ENCODE results near the gene DKK1.

DKK1 gene, protein sequence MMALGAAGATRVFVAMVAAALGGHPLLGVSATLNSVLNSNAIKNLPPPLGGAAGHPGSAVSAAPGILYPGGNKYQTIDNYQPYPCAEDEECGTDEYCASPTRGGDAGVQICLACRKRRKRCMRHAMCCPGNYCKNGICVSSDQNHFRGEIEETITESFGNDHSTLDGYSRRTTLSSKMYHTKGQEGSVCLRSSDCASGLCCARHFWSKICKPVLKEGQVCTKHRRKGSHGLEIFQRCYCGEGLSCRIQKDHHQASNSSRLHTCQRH

DNA sequence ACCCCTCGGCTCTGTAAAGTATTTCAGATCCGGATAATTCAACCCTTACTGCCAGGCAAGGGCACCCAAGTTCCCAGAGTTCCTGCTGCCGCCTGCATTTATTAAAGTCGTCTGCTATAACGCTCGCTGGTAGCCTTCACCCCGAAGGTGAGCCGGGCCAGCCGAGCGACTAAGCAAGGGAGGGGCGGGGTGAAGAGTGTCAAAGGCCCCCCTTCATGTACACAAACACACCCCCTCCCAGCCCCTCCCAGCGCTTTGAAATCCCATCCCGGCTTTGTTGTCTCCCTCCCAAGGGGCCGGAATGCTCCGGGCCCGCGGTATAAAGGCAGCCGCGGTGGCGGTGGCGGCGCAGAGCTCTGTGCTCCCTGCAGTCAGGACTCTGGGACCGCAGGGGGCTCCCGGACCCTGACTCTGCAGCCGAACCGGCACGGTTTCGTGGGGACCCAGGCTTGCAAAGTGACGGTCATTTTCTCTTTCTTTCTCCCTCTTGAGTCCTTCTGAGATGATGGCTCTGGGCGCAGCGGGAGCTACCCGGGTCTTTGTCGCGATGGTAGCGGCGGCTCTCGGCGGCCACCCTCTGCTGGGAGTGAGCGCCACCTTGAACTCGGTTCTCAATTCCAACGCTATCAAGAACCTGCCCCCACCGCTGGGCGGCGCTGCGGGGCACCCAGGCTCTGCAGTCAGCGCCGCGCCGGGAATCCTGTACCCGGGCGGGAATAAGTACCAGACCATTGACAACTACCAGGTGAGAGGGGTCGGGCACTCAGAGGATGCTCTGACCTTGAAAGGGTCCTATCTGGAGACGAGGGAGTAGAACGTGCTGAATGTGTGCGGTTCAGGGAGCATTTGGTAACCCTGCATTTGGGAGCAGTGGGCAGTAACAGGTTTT is at the start of gene DKK1:
Gene DKK1, plus strand, starts transcription at position 349 of the 889 bp plus-strand sequence. Its CDS starts 154 bp downstream, at position 503.
- DNase-seq: no peak

DNA sequence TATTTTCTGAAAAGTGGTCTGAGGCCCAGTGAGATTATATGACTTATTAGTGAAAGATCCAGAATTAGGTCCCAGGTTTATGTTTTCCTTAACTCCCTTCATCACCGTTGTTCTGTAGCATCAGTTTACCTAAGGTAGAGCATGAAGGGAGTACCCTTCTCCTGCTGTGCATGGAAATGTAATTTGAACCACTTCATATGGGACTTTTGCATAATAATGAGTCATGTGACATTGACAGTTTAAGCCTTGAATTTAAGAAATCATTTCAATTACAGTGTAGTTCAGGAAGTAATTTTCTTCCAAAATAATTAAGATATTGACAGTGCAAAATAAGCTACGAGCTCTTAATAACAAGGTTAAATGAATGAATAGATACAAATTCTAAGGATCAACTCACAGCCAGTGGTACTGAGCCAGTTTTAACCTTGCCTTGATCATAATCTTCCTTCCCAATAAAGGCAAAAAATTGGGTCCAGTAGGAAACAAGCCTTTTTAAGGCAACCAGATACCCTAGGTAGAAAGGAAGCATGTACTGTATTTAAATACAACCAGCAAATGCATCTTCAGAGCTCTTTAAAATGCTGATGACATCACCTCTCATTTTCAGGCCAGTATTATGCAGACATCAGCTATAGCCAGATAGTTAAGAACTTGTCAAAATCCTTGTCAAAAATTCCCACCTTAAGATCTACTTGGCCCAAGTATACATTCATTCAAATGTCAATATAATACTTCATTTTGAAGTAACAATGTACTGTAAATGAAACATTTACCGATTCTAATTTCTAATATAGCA is 48.8 kb upstream of the DKK1 start:
- DNase-seq: no peak

DNA sequence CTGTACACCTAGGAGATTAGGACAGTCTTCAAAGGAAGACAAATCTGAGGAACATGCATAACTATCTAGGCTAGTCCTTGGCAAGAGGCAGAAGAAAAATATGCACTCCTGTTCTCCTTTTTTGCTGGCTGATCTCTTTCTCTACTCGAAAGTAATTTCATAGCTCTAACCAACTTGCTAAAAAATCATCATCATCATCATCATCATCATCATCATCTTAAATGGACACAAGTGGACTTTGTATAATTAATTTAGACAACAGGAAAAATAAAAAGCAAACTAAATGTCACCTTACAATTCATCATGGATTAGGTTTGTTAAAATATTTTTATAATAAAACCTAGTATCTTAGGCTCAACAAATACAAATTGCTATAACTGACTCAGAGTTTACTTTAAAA is 47.2 kb upstream of the DKK1 start:
- DNase-seq: no peak

DNA sequence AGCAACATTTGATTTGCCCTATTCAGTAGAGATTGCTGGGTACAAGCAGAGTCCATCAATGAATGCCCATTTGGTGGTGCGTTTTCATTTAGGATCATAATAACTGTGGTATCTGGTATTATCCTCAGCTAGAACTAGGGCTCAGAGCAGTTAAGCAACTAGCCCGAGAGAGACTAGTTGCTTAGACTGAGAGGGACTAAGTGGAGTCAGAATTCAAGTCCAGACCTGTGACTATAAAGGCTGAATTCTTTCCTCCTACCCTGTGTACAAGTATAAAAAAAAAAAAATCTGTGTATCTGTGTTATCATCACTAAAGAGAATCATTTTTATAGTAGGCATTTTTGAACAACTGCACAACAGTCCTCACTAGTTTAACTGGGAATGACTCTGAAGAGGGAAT is 45.3 kb upstream of the DKK1 start:
- DNase-seq: no peak

DNA sequence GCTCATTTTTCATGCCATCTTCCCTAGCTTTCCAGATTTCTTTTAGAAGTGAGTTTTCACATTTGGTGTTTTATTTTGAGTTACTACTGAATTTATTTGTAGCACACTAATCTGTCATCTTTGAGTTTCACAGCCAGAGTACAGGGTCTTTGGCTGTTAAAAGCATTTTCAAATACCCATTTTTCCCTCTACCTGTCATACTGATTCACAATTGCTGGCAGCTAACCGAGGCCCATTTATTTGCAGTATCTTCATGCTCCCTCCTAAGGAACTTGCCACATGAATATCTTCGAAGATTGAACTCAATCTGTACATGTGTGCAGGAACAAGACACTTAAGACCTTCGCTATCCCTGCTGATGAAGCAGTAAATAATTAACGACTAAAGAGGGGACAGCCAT is 44.8 kb upstream of the DKK1 start:
- DNase-seq: no peak

DNA sequence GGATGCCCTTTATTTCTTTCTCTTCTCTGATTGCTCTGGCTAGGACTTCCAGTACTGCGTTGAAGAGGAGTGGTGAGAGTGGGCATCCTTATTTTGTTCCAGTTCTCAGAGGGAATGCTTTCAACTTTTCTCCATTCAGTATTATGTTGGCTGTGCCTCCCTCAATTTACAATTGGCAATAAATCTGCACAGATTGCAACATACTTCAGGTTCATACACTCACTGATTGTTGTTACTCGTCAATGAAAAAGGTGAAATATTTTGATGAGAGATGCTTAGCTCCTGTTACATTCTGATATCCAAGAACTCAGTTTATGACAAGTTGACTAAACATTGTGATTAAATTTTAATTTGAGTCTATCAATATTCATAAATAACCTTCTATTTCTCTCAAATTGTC is 37.9 kb upstream of the DKK1 start:
- no peak for DNase-seq

DNA sequence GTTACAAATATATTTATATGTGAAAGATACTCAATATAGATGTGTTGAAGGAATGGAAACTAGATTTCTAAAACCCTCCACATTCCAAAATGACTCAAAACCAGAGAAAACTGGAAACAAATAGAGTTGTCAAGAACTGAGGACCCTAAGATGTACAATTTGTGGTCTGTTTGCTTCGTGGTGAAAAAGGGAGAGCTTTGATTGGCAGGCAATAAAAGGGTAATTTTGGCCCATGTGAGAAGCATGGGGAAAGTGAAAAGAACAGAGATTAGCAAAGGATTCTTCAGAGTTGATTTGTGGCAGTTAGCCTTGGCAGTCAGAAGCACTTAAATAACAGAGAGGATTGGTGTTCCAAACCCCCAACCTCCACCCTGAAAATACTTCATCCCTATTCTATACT is 37.1 kb upstream of the DKK1 start:
- DNase-seq: no peak

DNA sequence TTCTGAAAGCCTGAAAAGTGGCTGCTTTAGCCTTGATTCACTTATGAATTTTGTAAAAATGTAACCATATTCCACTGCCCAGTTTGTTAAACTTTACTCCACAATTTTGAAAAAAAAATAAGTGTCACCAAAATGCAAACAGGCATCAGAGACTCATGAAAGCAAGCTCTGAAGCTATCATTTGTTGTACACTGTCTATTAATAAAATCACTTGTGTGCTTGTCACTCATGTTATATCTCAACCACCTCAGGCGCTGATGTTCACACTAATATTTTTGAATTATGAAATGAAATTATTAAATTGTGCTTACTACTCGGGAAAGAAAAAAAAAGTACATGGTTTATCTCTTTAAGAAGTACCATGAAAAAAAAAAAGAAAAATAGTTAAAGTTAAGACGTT is 34.5 kb upstream of the DKK1 start:
- DNase-seq: no peak

GRCh38 chr10:52280051-52280450 is 34.0 kb upstream of the DKK1 start:
- DNase-seq: no peak

- DNase-seq: no peak
These were observed 30.9 kb upstream of the DKK1 start for GRCh38 chr10:52283174-52283573.

- no peak for DNase-seq
These were observed 29.6 kb upstream of the DKK1 start for GRCh38 chr10:52284416-52285013.

DNA sequence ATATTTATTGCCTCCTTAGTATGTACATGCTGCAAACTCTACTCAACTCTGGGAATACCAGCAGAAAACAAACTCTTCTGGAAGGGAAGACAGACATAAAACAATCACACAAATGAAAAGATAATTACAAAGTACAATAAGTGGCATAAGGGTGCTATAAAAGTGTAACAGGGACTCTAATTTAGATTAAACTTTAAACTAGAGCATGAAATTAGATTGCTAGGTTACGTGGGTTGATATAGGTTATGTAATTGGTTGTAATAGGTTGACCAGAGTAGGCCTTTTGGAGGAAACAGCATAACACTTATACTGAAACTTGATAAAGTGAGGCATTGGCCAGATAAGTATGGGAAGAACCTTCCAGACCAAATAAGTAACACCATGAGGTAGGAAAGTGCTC is 26.2 kb upstream of the DKK1 start:
- no peak for DNase-seq

DNA sequence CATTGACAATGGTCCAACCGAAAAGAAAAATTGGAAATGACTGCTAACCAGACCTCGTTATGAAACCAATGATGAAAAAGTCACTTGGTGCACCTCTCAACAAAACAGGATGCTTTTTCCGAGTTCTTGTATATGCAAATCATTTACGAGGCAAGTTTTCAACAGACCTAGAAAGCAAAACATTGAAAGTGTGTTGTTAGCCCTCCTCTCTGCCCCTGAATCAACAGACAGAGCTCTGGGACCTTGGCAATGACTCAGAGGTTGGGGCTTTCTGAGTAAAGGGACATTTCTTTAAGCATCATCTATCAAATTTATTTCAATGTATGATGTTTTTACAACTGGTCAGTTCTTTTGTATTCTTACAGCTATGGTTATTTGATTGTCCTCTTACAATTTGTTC is 16.3 kb upstream of the DKK1 start:
- no peak for DNase-seq

- no peak for DNase-seq
These were observed 13.3 kb upstream of the DKK1 start for GRCh38 chr10:52300599-52301277.

DNA sequence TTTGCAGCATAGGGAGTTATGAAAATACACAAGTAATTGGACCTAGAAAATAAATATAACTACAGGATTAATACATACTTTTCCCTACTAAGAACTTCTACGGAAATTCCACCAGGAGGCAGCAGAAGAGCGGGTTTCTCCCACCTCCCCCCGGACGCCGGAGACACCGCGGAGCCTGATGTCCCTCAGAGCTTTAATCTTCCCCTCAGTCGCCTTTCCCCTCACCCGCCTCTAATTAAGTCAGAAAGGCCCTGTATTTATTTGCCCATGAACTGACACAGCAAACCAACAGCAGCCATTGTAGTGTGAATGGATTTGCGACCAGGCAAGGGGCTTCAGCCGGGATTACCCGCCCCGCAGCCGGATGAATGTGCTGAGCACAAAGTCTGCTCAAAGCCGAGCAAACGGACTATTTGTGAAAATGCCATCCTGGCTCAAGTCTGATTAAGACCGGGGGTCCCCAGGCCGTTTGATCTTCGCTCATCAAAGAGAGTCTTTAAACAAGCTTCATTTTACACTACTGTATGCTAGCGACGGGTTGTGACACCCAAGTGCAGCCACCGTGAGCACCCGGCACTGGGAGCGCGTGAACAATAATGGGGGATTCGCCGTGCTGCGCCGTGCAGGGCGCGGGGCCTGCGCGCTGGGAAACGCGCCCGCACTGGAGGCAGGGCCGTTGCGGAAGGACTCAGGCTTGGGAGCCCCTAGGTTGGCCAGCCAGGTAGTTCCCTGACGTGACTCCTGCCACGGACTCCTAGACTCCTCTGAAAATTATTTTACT is 5.6 kb upstream of the DKK1 start:
- DNase-seq: no peak

- DNase-seq: no peak
These were observed 1.2 kb upstream of the DKK1 start for GRCh38 chr10:52312942-52313255.

DNA sequence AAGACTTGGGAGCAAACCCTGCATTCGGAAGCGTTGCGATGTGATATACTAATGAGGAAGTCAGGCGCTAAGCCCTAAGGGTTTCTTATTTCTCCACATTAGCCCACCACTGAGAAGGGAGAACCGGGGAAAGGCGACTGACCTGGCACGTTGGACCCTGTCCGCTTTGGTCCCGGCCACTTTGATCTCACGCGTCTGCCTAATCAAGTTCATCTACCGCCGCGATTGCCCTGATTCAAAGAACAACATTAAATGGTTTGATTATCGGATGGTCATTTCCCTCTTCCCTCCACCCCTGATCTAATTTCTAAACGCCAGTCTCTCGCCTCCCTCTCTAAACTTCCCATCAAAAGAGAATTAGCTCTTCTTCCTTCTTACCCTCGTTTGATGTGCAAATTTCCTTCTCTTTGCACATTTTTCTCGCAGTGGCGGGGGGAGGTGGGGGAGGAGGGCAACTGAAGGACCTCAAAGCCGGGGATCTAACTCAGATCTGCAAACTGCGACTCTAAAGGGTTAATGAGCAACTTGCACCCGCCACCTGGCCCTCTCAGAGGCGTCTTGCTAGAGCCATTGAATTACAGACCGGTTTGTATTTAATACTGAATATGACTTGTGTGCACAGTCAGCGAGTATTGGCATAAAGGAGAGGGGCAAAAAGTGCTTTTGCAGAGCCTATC is 687 bp upstream of the DKK1 start:
- no peak for DNase-seq

DNA sequence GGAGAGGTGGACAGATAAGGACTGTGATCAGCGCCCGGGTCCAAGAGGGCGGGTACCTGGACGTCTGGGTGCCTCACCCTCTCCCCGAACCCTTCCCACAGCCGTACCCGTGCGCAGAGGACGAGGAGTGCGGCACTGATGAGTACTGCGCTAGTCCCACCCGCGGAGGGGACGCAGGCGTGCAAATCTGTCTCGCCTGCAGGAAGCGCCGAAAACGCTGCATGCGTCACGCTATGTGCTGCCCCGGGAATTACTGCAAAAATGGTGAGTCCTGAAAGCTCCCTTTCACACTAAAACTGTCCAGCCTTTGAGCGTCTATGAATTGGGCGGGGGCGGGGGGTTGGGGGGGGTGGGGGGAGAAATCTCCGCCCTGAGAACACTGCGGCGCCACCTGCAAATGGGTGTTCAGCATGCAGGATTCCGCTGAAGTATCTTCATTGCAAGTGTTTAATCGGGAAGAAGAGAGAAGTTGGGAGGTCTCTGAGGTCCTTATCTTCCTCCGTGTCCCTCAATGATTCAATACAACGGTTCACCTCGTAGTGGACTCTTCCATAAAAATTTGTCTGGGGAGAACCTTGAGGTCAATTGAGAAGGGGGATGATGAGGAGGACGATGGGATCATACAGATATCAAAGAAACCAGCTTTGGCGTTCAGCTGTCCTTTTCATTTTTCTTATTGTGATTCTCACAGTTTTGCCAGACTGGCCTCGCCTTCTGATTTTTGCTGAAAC is 906 bp downstream of the DKK1 start:
- no peak for DNase-seq

DNA sequence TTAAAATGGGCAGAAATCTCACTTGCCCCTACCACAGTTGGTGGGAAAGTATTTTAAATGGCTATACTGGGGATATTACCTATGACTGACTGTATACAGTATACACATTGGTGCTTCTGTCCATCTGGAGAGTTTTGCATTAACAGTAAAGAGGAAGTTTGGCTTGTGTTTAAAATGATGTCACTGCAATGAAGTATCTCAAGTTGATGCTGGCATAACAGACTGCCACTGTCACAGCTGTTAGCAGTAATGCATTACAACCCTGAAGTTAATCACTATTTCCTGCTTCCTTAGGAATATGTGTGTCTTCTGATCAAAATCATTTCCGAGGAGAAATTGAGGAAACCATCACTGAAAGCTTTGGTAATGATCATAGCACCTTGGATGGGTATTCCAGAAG is 1.9 kb downstream of the DKK1 start:
- DNase-seq: no peak

GRCh38 chr10:52316500-52316899 is 2.4 kb downstream of the DKK1 start:
- DNase-seq: no peak
